Stimulated activated CD8-positive, alpha-beta memory T cell treated with anti-CD3 and anti-CD28 coated beads, Interleukin-15, amount 100 ng/mL, for 4 hours (primary cell): Measurements from ENCODE around the gene CEP104.
"Not testable (repeated sequence)": the region's sequence is repeated elsewhere in the genome, so short reads cannot be mapped to it uniquely, and the experiment has no call there.

Experiments
- DNase-seq, 2 donors: peaks; one replicate each; pipeline ENCODE4 v3.0.0-alpha.2; 2020; ENCODE audit warnings: low read depth in 2 of 2

CEP104 gene

DNA sequence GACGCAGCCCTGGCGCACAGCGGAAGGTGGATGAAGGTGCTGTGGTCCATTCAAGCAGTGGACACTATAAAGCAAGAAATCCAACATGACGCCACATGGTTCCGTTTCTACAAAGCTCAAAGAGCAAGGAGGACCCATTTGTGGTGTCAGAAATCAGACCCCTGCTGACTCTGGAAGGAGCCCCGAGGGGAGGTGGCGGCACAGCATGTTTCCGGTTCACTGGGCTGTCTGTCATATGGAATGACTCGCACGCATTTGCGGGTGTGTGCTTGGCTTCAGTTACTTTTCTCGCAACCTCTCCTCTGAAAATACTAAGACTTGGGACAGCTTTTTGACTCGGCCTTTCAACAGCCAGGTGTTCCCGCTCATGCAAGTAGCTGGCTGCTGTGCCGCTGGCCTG lies 31.7 kb downstream of the CEP104 start:
- DNase-seq, result no peak

GRCh38 chr1:3824650-3825049 lies 32.4 kb downstream of the CEP104 start:
- DNase-seq, result no peak

GRCh38 chr1:3822421-3822820 lies 34.6 kb downstream of the CEP104 start:
- DNase-seq, result no peak

DNA sequence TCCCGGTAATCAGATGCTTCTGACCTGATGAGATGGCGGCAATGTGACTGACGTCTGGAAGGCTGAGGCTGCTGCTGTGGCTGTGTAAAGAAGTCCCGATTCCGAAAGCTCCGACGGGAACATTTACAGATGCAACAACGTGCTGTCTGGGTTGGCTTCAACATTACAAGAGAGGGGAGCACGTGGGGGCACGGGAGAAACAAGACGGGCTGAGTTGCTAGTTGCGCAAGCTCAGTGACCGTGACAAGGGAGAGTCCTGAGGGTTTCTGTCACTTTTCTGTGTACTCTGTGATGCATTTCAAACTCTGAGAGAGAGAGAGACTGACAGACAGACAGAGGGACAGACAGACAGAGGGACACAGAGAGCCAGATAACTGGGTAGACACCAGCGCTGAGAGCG lies 35.1 kb downstream of the CEP104 start:
- DNase-seq, result no peak

- no peak for DNase-seq
These were observed 35.6 kb downstream of the CEP104 start for GRCh38 chr1:3821447-3821846.

DNA sequence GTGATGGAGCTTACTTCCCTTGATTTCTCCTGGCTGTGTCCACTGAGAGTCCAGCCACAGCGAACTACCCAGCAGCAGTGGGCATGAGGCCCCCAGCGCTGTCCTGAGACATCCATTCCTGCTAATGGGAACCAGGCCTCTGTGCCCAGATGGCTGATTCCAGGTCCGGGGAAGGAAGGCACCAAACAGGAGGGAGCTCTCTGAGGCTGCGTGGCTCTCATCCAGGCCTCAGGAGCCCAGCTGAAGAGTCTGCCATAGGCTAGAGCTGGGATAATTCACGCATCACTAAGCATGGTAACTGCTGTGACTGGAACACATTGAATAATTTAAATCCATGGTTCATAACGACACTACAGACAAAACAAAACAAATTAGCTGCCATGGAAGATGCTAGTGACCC lies 36.0 kb downstream of the CEP104 start:
- no peak for DNase-seq

DNA sequence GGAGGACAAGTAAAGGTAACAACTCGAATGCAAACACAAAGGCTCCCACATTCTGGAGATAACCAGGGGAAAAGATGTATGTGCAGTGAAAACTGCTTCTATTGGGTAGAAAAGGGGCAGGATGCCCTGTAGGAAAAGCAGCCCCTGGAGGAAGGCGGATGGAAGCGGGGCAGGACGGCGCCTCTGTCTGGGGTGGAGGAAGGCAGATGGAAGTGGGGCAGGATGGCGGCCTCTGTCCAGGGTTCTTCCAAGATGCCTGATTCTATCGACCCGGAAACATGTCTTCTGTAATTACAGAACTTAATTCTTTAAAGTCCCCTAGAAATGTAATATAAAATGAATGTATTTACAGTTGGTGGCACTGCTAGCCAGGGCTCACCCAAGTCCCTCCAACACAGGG lies 36.7 kb downstream of the CEP104 start:
- DNase-seq, result no peak

GRCh38 chr1:3819771-3820200 lies 37.2 kb downstream of the CEP104 start:
- DNase-seq, result no peak

DNA sequence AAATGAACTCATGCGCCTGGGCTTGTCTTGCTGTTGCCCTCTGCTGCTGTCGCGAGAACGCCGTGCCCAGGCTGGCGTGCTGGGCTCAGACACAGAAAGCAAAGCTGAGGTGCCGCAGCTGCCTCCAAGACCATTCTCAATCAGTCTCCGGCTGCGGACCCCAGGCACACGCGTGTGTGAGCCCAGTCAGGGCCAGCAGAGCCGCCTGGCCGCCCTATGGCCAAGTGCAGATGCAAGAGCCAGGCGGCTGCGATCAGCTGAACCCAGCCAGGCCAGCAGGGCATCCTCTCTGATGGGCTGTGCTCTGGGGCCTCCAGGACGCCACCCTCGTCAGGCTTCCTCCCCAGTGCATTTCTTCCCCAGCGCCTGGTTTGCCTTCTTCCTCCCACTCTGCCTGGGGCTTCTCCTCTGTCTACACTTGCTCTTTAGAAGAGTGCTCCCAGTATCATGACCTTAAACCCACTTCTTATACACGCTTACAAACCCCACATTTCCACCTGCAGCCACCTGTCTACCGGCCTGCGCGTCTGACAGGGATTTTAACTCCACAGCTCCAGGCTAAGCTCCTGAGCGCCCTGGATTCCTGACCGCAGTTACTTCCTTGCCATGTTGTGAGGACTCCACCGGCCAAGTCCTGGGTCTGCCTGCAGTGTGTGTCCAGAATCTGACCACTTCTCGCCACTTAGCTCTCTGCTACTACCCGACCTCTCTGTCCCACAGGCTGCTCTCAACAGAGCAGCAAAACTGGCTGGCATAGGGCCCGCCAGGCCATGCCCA lies 39.0 kb downstream of the CEP104 start:
- no peak for DNase-seq

DNA sequence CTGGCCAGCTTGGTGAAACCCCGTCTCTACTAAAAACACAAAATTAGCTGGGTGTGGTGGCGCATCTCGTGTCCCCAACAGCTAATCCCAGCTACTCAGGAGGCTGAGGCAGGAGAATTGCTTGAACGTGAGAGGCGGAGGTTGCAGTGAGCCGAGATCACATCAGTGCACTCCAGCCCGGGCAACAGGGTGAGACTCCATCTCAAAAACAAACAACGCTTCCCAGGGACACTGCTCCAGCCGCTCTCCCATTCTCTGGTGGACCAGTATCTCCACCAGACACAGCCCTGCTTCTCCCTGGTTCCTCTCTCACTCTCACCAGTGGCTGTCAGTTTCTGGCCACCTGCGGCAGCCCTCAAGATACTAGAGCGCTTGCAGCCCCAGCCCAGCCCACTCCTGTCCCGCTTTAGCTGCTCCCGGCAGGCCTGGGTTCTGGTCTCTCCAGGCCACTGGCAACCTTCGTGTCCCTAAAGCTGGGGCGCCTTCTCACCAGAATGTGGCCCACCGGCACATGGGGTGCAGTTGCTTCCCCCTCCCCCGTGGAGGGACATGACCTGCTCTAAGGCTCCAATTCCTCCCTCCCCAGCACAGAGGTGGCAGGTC lies 39.8 kb downstream of the CEP104 start:
- no peak for DNase-seq

DNA sequence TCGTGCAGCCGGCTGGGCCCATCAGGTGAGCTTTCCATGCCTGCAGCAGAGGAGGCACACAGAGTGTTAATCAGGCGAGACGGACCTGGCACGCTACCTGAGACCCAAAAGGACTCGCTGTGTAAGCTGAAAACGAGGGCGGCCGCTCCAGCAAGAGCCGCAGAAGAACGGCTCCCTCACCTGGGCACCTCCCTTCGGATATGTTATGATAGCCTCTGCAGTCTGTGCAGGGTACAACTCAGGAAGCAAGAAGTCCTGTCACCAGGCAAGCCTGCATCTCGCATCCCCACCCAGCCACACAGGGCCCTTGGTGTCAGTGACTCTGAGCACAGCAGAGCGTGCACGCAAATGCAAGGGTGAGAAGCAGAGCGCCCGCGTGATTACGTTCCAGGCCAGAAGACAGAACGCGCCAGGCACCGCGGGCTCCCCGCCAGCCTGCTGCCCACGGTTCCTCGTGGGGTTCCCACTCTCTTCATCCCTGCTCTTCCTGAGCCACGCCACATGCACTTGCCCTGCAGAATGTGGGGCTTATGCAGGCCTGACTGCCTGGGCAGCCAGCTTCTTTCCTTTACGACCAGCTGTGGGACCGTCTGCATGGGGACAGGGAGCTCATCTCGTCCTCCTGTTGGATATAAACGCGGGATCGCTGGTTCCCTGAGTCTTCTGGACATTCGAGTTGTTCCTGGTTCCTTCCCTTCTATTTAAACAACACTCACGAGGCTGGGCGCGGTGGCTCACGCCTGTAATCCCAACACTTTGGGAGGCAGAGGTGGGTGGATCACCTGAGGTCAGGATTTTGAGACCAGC lies 40.5 kb downstream of the CEP104 start:
- no peak for DNase-seq

- DNase-seq, result no peak
These were observed 42.0 kb downstream of the CEP104 start for GRCh38 chr1:3814771-3815561.

DNA sequence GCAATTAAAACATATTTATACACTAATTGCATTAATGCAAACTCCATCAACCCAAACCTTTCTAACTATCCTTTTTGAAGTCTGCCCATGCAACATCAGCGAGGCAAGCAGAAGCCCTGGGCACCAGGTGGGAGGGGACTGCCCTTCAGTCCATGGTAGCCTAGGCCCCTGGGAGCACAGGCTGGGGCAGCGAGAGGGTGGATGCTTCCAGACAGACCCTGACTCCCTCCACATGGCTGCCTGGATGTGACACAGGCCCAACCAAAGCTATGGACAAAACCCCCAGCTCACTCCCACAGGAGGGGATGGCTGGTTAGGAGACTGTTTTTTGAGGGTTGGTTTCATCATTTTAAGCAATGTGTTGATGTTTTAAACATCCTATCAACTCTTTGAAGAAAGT lies 42.9 kb downstream of the CEP104 start:
- DNase-seq, result no peak

DNA sequence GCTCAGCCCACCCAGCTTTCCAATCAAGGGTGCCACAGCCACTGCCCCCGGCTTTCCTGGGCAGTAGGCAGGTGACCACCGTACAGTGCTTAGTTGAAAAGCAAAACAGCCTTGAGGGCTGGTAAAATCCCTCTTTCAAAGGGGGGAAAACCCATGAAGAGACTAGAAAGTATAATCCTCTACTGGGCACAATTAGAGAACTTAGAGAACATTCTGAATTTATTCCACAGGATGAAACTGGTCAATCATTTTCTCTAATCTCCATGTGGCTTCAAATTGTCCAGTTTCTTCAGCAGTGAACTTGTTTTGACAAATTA lies 45.5 kb downstream of the CEP104 start:
- no peak for DNase-seq

GRCh38 chr1:3810149-3810761 lies 46.8 kb downstream of the CEP104 start:
- DNase-seq, result not testable (repeated sequence)

DNA sequence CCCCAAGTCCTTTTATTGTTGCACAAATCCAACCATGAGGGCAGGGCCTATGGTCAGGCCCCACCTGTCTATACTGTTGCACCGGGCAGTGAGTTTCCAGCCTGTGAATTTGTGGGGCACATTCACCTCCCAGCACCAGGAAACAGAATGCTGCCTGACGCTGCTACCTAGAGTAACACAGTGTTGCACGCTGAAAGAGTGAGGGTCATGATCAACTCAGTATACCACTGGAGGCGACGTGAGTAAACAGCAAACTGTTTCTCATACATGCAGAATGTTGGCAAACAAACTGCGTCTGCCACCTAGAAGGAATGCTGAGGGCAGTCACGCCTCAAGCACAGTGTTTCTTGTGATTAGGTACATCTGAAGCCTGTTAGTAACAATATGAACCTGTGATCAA lies 47.3 kb downstream of the CEP104 start:
- DNase-seq, result no peak

- DNase-seq, result no peak
These were observed 49.2 kb downstream of the CEP104 start for GRCh38 chr1:3807769-3808168.

GRCh38 chr1:3805038-3805437 lies 52.0 kb downstream of the CEP104 start:
- DNase-seq, result no peak

DNA sequence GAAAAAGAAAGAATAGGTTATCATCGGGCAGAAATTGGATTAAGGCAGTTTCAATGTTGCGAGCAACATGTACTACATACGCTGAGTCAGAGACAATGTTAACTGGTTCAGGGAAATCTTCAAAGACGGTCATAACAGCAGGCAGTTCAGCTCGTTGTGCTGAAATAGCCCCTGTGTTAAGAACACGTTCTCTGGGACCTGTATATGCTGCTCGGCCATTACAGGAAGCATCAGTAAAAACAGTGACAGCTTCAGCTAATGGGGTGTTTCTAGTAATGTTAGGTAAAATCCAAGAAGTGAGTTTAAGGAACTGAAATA lies 52.4 kb downstream of the CEP104 start:
- DNase-seq, result not testable (repeated sequence)

DNA sequence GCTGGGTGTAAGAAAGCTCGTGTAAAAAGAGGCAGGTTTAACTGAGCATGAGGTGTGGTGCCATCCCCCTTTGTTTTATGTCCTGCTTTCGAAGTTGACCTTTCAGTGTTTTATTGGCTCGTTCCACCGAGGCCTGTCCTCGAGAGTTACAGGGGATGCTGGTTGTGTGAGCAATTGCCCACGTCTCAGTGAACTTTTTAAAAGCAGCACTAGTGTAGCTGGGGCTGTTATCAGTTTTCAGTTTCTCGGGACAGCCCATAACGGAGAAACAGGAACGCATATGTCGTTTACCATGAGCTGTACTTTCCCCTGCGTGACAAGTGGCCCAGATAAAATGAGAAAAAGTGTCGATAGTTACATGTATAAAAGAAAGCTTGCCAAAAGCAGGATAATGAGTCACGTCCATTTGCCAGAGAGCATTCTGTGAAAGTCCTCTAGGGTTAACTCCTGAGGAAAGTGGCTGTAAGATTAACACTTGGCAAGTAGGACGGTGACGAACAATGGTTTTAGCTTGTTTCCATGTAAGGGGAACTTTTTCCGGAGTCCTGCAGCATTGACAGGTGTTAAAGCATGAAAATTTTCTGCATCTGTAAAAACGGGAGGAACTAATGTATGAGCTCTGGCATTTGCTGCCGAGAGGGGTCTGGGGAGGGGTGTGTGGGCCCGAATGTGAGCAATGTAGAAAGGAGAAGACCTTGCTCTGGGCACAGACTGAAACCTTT lies 52.9 kb downstream of the CEP104 start:
- DNase-seq, result no peak

- not testable (repeated sequence) for DNase-seq
These were observed 56.2 kb downstream of the CEP104 start for GRCh38 chr1:3800795-3801194.
